Measurements from ENCODE around the gene ABCC8. TPM values are rescaled to one million over a fixed set of nuclear protein-coding genes. Genes with fewer than 3 reads are reported as not detected.

Gene ABCC8
- total and polyA plus RNA-seq, 2 of the 8 experiments (the other 6 are each of a cell fraction or from before 2014, with no cell fraction given): 3.7 to 4.9 TPM

DNA sequence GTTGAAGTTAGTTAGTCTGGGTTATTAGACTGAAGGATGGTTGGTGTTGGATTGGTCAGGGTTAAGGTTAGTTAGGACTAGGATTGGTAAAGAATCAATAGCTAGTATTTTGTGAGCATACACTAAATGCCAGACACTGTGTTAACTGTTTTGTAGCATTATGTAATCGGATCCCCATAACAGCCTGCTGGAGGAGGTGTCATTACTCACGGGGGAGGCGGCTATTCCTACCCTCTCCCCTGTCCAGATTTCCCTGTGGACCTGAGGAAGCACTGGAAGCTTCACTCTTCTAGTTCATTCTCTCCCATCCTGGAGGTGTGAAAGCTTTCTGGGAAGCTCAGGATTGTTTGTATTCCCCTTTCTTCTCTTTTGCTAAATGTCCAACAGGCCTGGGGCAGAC, 47.7 kb downstream of the ABCC8 start:
- Histone ChIP-seq H3K79me2 (ENCODE audit: control insufficient read depth in 1 of 2, insufficient read depth in 2 of 2, low read length in 2 of 2) (no peaks in the 10 kb centered on the region), H2AK5ac (ENCODE audit: low read depth, low read length) (no peak overlapping the region), H4K8ac (ENCODE audit: extremely low read depth, insufficient read depth, low read length) (no peak overlapping the region), H3K36me3 (ENCODE audit: control insufficient read depth in 2 of 4, insufficient read depth in 4 of 4, low read length in 3 of 4) (no peaks in the 10 kb centered on the region), H4K5ac (ENCODE audit: insufficient read length, low read depth, low read length) (no peak overlapping the region), H2BK5ac (ENCODE audit: low read depth, low read length) (no peak overlapping the region), H3K27ac (ENCODE audit: low read depth, low read length) (no peak overlapping the region), H4K20me1 (replicated peaks in 1 of 2; ENCODE audit: control insufficient read depth in 1 of 2, insufficient read depth in 2 of 2, low read length in 2 of 2) (no peaks in the 10 kb centered on the region), H4K91ac (replicated peaks; ENCODE audit: insufficient read length, low read length) (no peak overlapping the region), H3K14ac (ENCODE audit: insufficient read length) (no peak overlapping the region), H3K56ac (replicated peaks; ENCODE audit: insufficient read length, low read depth, low read length) (no peak overlapping the region), H3K23ac (ENCODE audit: insufficient read length) (no peak overlapping the region), H3K4me1 (replicated peaks in 1 of 4; ENCODE audit: control insufficient read depth in 3 of 4, insufficient read depth in 4 of 4, low read length in 3 of 4) (no peaks in the 10 kb centered on the region; a peak in 1 of 7 replicates), H3K23me2 (ENCODE audit: low read depth, low read length) (no peaks in the 10 kb centered on the region), H2BK12ac (ENCODE audit: low read depth, low read length) (no peak overlapping the region), H3K4me2 (ENCODE audit: insufficient read depth in 1 of 2, low read depth in 2 of 2, low read length in 2 of 2) (no peak overlapping the region), H3K18ac (ENCODE audit: extremely low read depth, low read length) (no peak overlapping the region), H2BK120ac (replicated peaks; ENCODE audit: low read depth, low read length) (no peak overlapping the region), H3K79me1 (ENCODE audit: low read depth, low read length) (no peaks in the 10 kb centered on the region), H3K4ac (replicated peaks; ENCODE audit: insufficient read length, low read depth, low read length) (no peak overlapping the region), H3K9me3 (ENCODE audit: insufficient read depth in 2 of 2, low read depth in 1 of 2, low read length in 1 of 2) (no peaks in the 10 kb centered on the region), H2BK15ac (ENCODE audit: low read length) (no peak overlapping the region), H2AFZ (ENCODE audit: low read length) (no peak overlapping the region), H3K4me3 (ENCODE audit: extremely low read depth in 1 of 4, insufficient read depth in 2 of 4, low read depth in 3 of 4, low read length in 4 of 4) (no peak overlapping the region), H2BK20ac (ENCODE audit: low read length) (no peak overlapping the region), H3K9ac (replicated peaks in 1 of 4; ENCODE audit: extremely low read depth in 1 of 4, low read depth in 3 of 4, low read length in 3 of 4) (no peak overlapping the region), H3K27me3 (replicated peaks in 1 of 4; ENCODE audit: control insufficient read depth in 3 of 4, extremely low read depth in 1 of 4, insufficient read depth in 3 of 4, low read length in 3 of 4) (no peaks in the 10 kb centered on the region)
- DNase-seq (ENCODE audit: low read depth in 1 of 2, low spot score in 2 of 2) (no peak), FAIRE-seq (no peak)
- CTCF ChIA-PET (ENCODE audit: partially characterized antibody): interaction anchor here (0.7 to 6.0 kb wide), 15 partner anchors 9 to 119 kb away, joined by 3 to 25 read pairs (median 5); partner anchors contain the start of gene OTOG
- POLR2A ChIA-PET (ENCODE audit: partially characterized antibody): no interaction called here
- WGBS, 2 experiments (ENCODE audit: extremely low coverage in 1 of 2, insufficient coverage in 1 of 2, insufficient read length in 1 of 2, insufficient replicate concordance in 2 of 2, low coverage in 1 of 2, low lambda C conversion rate in 2 of 2, missing lambda C conversion rate in 1 of 2): 82% methylated on average over 3 of the region's 3 CpGs; no CpG with 5 or more reads in 1 of the 2 experiments
- no peak for TF ChIP-seq NANOG (IDR thresholded peaks at IDR 0.05; ENCODE audit: insufficient read depth, low read depth, low read length, poor library complexity, severe bottlenecking)
- no peak for TF ChIP-seq PHF8 (conservative IDR thresholded peaks at IDR 0.05; ENCODE audit: low read depth, low read length)
- no peak for TF ChIP-seq KDM1A (IDR thresholded peaks at IDR 0.05; ENCODE audit: borderline replicate concordance, low read length)
- no peak for TF ChIP-seq RBBP5 (IDR thresholded peaks at IDR 0.05; ENCODE audit: borderline replicate concordance, low read depth, low read length)
- no peak for TF ChIP-seq KDM4A (IDR thresholded peaks at IDR 0.05; ENCODE audit: low read depth, low read length, severe bottlenecking)
- TF ChIP-seq TAF7 (optimal IDR thresholded peaks at IDR 0.05; ENCODE audit: borderline replicate concordance, low read depth, low read length): no peak
- no peak for TF ChIP-seq HDAC6 (IDR thresholded peaks at IDR 0.05; ENCODE audit: low read depth, low read length)
- no peak for TF ChIP-seq CHD1 (IDR thresholded peaks at IDR 0.05; ENCODE audit: low read depth, low read length)
- TF ChIP-seq SRF (IDR thresholded peaks at IDR 0.05; ENCODE audit: low read depth, low read length): no peak
- no peak for TF ChIP-seq CBX5 (IDR thresholded peaks at IDR 0.05; ENCODE audit: low read depth, low read length)
- no peak for TF ChIP-seq CBX8 (IDR thresholded peaks at IDR 0.05; ENCODE audit: borderline replicate concordance, low read depth, low read length)
- TF ChIP-seq HDAC2 (IDR thresholded peaks at IDR 0.05; ENCODE audit: borderline replicate concordance in 1 of 2, low read depth in 2 of 2, low read length in 2 of 2): no peak
- TF ChIP-seq SP4 (IDR thresholded peaks at IDR 0.05; ENCODE audit: low read length): no peak
- no peak for TF ChIP-seq SIN3A (conservative IDR thresholded peaks at IDR 0.05 in 1 of 2, IDR thresholded peaks at IDR 0.05 in 1 of 2; ENCODE audit: low read depth in 1 of 2, low read length in 2 of 2)
